IMR-90 (cell line): ENCODE results near the gene SYVN1. TPM values are rescaled to one million over a fixed set of nuclear protein-coding genes. Genes with fewer than 3 reads are reported as not detected.

Source experiments
- ATAC-seq: fragments of 200-7000 bp; cut with Tn5 transposase; 2 replicates; pipeline ENCODE4 v1.9.1; 2020; ENCODE audit warnings: low read depth, mild to moderate bottlenecking, moderate library complexity
- BruUV-seq: library from RNA; stranded (reverse); fragments of 400-500 nt; replicated peaks from 2 replicates; lab custom pipeline; 2021; lab: Mats Ljungman, UMichigan
- CTCF ChIA-PET: fragments of 300-600 bp; formaldehyde crosslinking; extraction: SDS; loops from one replicate; lab custom pipeline; 2021; ENCODE audit warnings: antibody characterized with exemption; lab: Yijun Ruan, JAX
- POLR2A ChIA-PET: fragments of 300-600 bp; sonication (Branson Sonifier 250); formaldehyde crosslinking; loops from one replicate; lab custom pipeline; 2022; ENCODE audit warnings: antibody characterized with exemption; ENCODE audit not compliant: unreplicated experiment; lab: Charles Lee
- DNase-seq: peaks from one replicate; pipeline ENCODE4 v3.0.0; 2013
- H2AFZ ChIP-seq: replicated peaks from 2 replicates; pipeline ENCODE3; 2013; ENCODE audit warnings: low read length, mild to moderate bottlenecking; ENCODE audit not compliant: poor library complexity
- H2AK5ac ChIP-seq: 2 replicates; pipeline ENCODE4 v1.6.1; 2013; ENCODE audit warnings: low read depth, low read length, inconsistent platforms
- H2AK9ac ChIP-seq: replicated peaks from 2 replicates; pipeline ENCODE3; 2013; ENCODE audit warnings: mild to moderate bottlenecking, low read depth, low read length, moderate library complexity; ENCODE audit not compliant: poor library complexity
- H2BK120ac ChIP-seq: 2 replicates; pipeline ENCODE4 v1.6.1; 2013; ENCODE audit warnings: low read depth, low read length, inconsistent platforms
- H2BK15ac ChIP-seq: 3 replicates; pipeline ENCODE4 v1.6.1; 2013; ENCODE audit warnings: low read depth, low read length, inconsistent platforms
- H2BK20ac ChIP-seq: 2 replicates; pipeline ENCODE4 v1.6.1; 2013; ENCODE audit warnings: low read depth, mild to moderate bottlenecking, inconsistent platforms, low read length, moderate library complexity
- H2BK5ac ChIP-seq: 2 replicates; pipeline ENCODE4 v1.6.1; 2013; ENCODE audit warnings: mild to moderate bottlenecking, low read depth, low read length, inconsistent platforms; ENCODE audit not compliant: poor library complexity, severe bottlenecking
- H3K14ac ChIP-seq: replicated peaks from 2 replicates; pipeline ENCODE4 v1.6.1; 2013; ENCODE audit warnings: low read depth, low read length, inconsistent platforms
- H3K18ac ChIP-seq: 2 replicates; pipeline ENCODE4 v1.6.1; 2013; ENCODE audit warnings: low read depth, low read length, control low read depth
- H3K23ac ChIP-seq: 2 replicates; pipeline ENCODE4 v1.6.1; 2013; ENCODE audit warnings: low read depth, low read length, inconsistent platforms
- H3K27ac ChIP-seq: 2 replicates; pipeline ENCODE4 v1.5.1; 2013; ENCODE audit warnings: mild to moderate bottlenecking, control low read depth, low read length; ENCODE audit not compliant: insufficient read depth
- H3K27me3 ChIP-seq: 2 replicates; pipeline ENCODE4 v1.6.1; 2013; ENCODE audit warnings: low read length; ENCODE audit not compliant: control insufficient read depth, insufficient read depth
- H3K36me3 ChIP-seq: 2 replicates; pipeline ENCODE4 v1.6.1; 2013; ENCODE audit warnings: low read length, mixed read lengths; ENCODE audit not compliant: control insufficient read depth, insufficient read depth
- H3K4ac ChIP-seq: 2 replicates; pipeline ENCODE4 v1.6.1; 2013; ENCODE audit warnings: low read depth, low read length, inconsistent platforms
- H3K4me1 ChIP-seq: 2 replicates; pipeline ENCODE4 v1.6.1; 2013; ENCODE audit warnings: low read length, mixed read lengths; ENCODE audit not compliant: control insufficient read depth, insufficient read depth
- H3K4me2 ChIP-seq: 2 replicates; pipeline ENCODE4 v1.6.1; 2013; ENCODE audit warnings: low read depth, mild to moderate bottlenecking, control low read depth, low read length, moderate library complexity
- H3K4me3 ChIP-seq: 2 replicates; pipeline ENCODE4 v1.5.1; 2013; ENCODE audit warnings: low read depth, mild to moderate bottlenecking, control low read depth, low read length, moderate library complexity; ENCODE audit not compliant: insufficient read depth
- H3K56ac ChIP-seq: 2 replicates; pipeline ENCODE4 v1.6.1; 2013; ENCODE audit warnings: low read length, inconsistent platforms; ENCODE audit not compliant: insufficient read depth; ENCODE audit errors: extremely low read depth
- H3K79me1 ChIP-seq, 2 experiments: 2 replicates each; pipeline ENCODE4 v1.6.1; 2013; ENCODE audit warnings: low read length in 2 of 2, inconsistent platforms in 1 of 2, low read depth in 1 of 2
- H3K9ac ChIP-seq: 2 replicates; pipeline ENCODE4 v1.6.1; 2013; ENCODE audit warnings: low read depth, low read length, control low read depth
- H3K9me1 ChIP-seq: 2 replicates; pipeline ENCODE4 v1.6.1; 2013; ENCODE audit warnings: low read length, inconsistent platforms; ENCODE audit not compliant: insufficient read depth
- H3K9me3 ChIP-seq: 2 replicates; pipeline ENCODE4 v1.6.1; 2013; ENCODE audit warnings: low read length; ENCODE audit not compliant: control insufficient read depth, insufficient read depth
- H4K20me1 ChIP-seq: 2 replicates; pipeline ENCODE4 v1.6.1; 2013; ENCODE audit warnings: low read length, inconsistent platforms; ENCODE audit not compliant: insufficient read depth
- H4K5ac ChIP-seq: 2 replicates; pipeline ENCODE4 v1.6.1; 2013; ENCODE audit warnings: mild to moderate bottlenecking, low read depth, low read length, control low read depth
- H4K8ac ChIP-seq, 2 experiments: 2 replicates each; pipeline ENCODE4 v1.6.1; 2013; ENCODE audit warnings: low read depth in 2 of 2, low read length in 2 of 2, control low read depth in 1 of 2, inconsistent platforms in 1 of 2
- H4K91ac ChIP-seq: 2 replicates; pipeline ENCODE4 v1.6.1; 2013; ENCODE audit warnings: low read depth, low read length, inconsistent platforms; ENCODE audit not compliant: insufficient read depth
- BHLHE40 ChIP-seq: fragments of 150-350 bp; IDR thresholded peaks from 2 replicates; pipeline ENCODE4 v1.6.1; 2016; ENCODE audit warnings: mild to moderate bottlenecking, low read depth, low read length
- CEBPB ChIP-seq: IDR thresholded peaks from 2 replicates; pipeline ENCODE4 v1.6.1; 2012; ENCODE audit warnings: low read depth, low read length, improper control_type of control experiment
- CHD1 ChIP-seq: IDR thresholded peaks from 2 replicates; pipeline ENCODE4 v1.6.1; 2012; ENCODE audit warnings: low read depth, low read length, improper control_type of control experiment
- FOS ChIP-seq: fragments of 150-350 bp; IDR thresholded peaks from 2 replicates; pipeline ENCODE4 v1.6.1; 2016; ENCODE audit warnings: low read depth, low read length
- MAZ ChIP-seq: IDR thresholded peaks from 2 replicates; pipeline ENCODE4 v1.6.1; 2012; ENCODE audit warnings: low read depth, mild to moderate bottlenecking, low read length, improper control_type of control experiment, moderate library complexity, borderline replicate concordance
- NFE2L2 ChIP-seq: fragments of 150-350 bp; IDR thresholded peaks from 2 replicates; pipeline ENCODE4 v1.6.1; 2016; ENCODE audit warnings: low read depth, mild to moderate bottlenecking, low read length
- POLR2A ChIP-seq: IDR thresholded peaks from 2 replicates; pipeline ENCODE4 v1.6.1; 2012; ENCODE audit warnings: mild to moderate bottlenecking, low read depth, low read length
- WGBS, 2 experiments: methylation state at CpG; one replicate each; pipeline versions ENCODE4 v1.1.5 to v1.1.7; 2013; ENCODE audit warnings: missing lambda C conversion rate in 2 of 2; ENCODE audit not compliant: insufficient read length in 1 of 2; ENCODE audit errors: extremely low coverage in 2 of 2; 5-methylcytosine and 5-hydroxymethylcytosine counted together
- dilution Hi-C: fragments of 300-500 bp; cut with HindIII; formaldehyde crosslinking; loops from one replicate; pipeline ENCODE4 v1.14.3; 2018; ENCODE audit warnings: low sequenced_read_pairs; ENCODE audit not compliant: unreplicated experiment
- in situ Hi-C: fragments of 300-500 bp; cut with MboI; formaldehyde crosslinking; loops from 3 replicates; pipeline ENCODE4 v1.14.3; 2019; ENCODE audit warnings: low sequenced_read_pairs, inconsistent platforms, mixed read lengths
- intact Hi-C: fragments of 100-400 bp; cut with micrococcal nuclease; formaldehyde crosslinking; loops from 2 replicates; pipeline ENCODE4 v1.10.0; 2022
- polyA plus RNA-seq, 3 experiments: library from polyadenylated mRNA; depleted of rRNA; stranded (reverse); fragments of >200 nt; gene quantifications; 2 replicates each; pipeline ENCODE4 v1.2.3, GENCODE V29; 2012; ENCODE audit warnings: low replicate concordance in 1 of 3
- total RNA-seq: library from RNA; depleted of rRNA; stranded (reverse); fragments of >200 nt; gene quantifications from 2 replicates; pipeline ENCODE4 v1.2.3, GENCODE V29; 2012
- TF ChIP-seq, protein P1 (sequence below): conservative IDR thresholded peaks from 2 replicates; pipeline ENCODE4 v1.5.1; 2012; ENCODE audit warnings: mild to moderate bottlenecking, low read depth, low read length, improper control_type of control experiment
- TF ChIP-seq, protein P2 (sequence below): fragments of 150-350 bp; IDR thresholded peaks from 2 replicates; pipeline ENCODE4 v1.6.1; 2017; ENCODE audit warnings: mild to moderate bottlenecking, antibody characterized with exemption, low read length, low read depth

SYVN1 gene
- total and polyA plus RNA-seq, 2 of the 4 experiments (the other 2 are of a cell fraction), result 9.5 to 52.9 TPM

DNA sequence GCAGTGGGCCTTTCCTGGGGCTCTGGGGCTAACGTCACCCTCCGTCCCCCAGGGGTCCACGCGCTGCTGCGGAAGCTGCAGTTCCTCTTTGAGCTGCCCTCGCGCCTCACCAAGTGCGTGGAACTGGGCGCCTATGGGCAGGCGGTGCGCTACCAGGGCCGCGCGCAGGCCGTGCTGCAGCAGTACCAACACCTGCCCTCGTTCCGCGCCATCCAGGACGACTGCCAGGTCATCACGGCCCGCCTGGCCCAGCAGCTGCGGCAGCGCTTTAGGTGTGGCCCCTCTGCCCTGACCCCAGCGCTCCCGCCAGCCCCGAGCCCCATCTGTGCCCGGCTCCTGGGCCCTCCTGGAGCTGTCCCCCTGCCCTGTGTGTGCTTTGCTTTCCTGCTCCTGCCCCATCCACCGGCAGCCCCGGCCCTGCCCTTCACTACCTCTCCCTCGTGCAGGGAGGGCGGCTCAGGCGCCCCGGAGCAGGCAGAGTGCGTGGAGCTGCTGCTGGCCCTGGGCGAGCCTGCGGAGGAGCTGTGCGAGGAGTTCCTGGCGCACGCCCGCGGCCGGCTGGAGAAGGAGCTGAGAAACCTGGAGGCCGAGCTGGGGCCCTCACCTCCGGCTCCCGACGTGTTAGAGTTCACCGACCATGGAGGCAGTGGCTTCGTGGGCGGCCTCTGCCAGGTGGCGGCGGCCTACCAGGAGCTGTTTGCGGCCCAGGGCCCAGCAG is 26.4 kb downstream of the SYVN1 start:
- Histone ChIP-seq H3K4me1 (peaks cover 10% of the 10 kb centered on the region; the same call in 1 of the 2 replicates), H4K5ac (no peak overlapping the region), H3K36me3 (peaks cover 11% of the 10 kb centered on the region; the same call in 1 of the 2 replicates), H2AK9ac (no peak overlapping the region), H4K91ac (no peak overlapping the region), H3K79me1 (peaks cover 6 to 33% of the 10 kb centered on the region in 2 experiments), H3K23ac (no peak overlapping the region), H3K27me3 (no peaks in the 10 kb centered on the region), H4K8ac (no peak overlapping the region), H3K4me2 (no peak overlapping the region), H3K4me3 (no peak overlapping the region), H3K18ac (no peak overlapping the region), H2AFZ (no peak overlapping the region), H4K20me1 (peaks cover 11% of the 10 kb centered on the region; the same call in 1 of the 2 replicates), H2BK20ac (no peak overlapping the region), H2BK120ac (no peak overlapping the region), H3K14ac (no peak overlapping the region), H3K56ac (no peak overlapping the region), H3K9me3 (no peaks in the 10 kb centered on the region), H3K9ac (no peak overlapping the region), H2BK5ac (no peak overlapping the region), H3K9me1 (peaks cover 4% of the 10 kb centered on the region), H3K27ac (no peak overlapping the region), H2BK15ac (no peak overlapping the region), H3K4ac (no peak overlapping the region), H2AK5ac (no peak overlapping the region)
- TF ChIP-seq FOS, result no peak
- TF ChIP-seq MAZ, result no peak
- no peak for TF ChIP-seq BHLHE40
- TF ChIP-seq CHD1, result no peak
- TF ChIP-seq, protein P1, sequence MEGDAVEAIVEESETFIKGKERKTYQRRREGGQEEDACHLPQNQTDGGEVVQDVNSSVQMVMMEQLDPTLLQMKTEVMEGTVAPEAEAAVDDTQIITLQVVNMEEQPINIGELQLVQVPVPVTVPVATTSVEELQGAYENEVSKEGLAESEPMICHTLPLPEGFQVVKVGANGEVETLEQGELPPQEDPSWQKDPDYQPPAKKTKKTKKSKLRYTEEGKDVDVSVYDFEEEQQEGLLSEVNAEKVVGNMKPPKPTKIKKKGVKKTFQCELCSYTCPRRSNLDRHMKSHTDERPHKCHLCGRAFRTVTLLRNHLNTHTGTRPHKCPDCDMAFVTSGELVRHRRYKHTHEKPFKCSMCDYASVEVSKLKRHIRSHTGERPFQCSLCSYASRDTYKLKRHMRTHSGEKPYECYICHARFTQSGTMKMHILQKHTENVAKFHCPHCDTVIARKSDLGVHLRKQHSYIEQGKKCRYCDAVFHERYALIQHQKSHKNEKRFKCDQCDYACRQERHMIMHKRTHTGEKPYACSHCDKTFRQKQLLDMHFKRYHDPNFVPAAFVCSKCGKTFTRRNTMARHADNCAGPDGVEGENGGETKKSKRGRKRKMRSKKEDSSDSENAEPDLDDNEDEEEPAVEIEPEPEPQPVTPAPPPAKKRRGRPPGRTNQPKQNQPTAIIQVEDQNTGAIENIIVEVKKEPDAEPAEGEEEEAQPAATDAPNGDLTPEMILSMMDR, result no peak
- no peak for TF ChIP-seq NFE2L2
- TF ChIP-seq, protein P2, sequence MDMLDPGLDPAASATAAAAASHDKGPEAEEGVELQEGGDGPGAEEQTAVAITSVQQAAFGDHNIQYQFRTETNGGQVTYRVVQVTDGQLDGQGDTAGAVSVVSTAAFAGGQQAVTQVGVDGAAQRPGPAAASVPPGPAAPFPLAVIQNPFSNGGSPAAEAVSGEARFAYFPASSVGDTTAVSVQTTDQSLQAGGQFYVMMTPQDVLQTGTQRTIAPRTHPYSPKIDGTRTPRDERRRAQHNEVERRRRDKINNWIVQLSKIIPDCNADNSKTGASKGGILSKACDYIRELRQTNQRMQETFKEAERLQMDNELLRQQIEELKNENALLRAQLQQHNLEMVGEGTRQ, result no peak
- TF ChIP-seq POLR2A, result no peak
- TF ChIP-seq CEBPB, result no peak
- ATAC-seq (no peak), DNase-seq (no peak)
- in situ Hi-C loops (no loop called here), intact Hi-C loops (no loop called here), dilution Hi-C loops (no loop called here)
- CTCF ChIA-PET, result no interaction called here
- POLR2A ChIA-PET, result no interaction called here
- BruUV-seq, result no TSS peak
- WGBS, 2 experiments, result 92% methylated on average over 33 of the region's 52 CpGs; no CpG with 5 or more reads in 1 of the 2 experiments
